Fibroblast of lung (primary cell): ENCODE data around the gene STAP2.

ENCODE experiments used
- CTCF ChIP-seq, 2 donors: IDR thresholded peaks in 1 of 2; conservative IDR thresholded peaks in 1 of 2; 1 replicate in 1 of 2; 2 replicates in 1 of 2; pipeline ENCODE4 v1.5.1; 2011 to 2012; ENCODE audit warnings: low read length in 2 of 2, control low read depth in 1 of 2, inconsistent platforms in 1 of 2, low read depth in 1 of 2, mild to moderate bottlenecking in 1 of 2
- EZH2 ChIP-seq: IDR thresholded peaks from 2 replicates; pipeline ENCODE4 v1.5.1; 2012; ENCODE audit warnings: low read length, control low read depth, mild to moderate bottlenecking; ENCODE audit errors: missing control alignments

DNA sequence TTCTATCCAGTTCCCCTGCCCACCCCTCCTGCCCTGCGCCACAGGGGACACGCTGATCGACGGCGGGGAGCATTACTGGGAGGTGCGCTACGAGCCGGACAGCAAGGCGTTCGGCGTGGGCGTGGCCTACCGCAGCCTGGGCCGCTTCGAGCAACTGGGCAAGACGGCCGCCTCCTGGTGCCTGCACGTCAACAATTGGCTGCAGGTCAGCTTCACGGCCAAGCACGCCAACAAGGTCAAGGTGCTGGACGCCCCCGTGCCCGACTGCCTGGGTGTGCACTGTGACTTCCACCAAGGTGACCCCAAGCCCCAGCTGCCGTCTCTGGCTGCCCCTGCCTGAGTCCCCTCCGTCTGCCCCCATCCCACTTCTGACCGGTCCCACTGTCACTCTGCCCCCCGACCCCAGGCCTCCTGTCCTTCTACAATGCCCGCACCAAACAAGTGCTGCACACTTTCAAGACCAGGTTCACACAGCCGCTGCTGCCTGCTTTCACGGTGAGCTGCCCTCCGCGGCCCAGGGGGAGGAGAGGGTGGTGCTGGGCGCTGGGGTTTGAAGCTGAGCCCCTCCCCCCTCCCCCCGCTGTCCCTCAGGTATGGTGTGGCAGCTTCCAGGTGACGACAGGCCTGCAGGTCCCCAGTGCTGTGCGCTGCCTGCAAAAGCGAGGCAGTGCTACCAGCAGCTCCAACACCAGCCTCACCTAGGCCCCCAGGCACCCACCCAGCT is 15.5 kb downstream of the STAP2 start:
- TF ChIP-seq EZH2 (no peak), CTCF (conservative IDR thresholded peaks at IDR 0.05 in 1 of 2, IDR thresholded peaks at IDR 0.05 in 1 of 2; ENCODE audit: low read depth in 1 of 2, low read length in 2 of 2) (no peak)
